Psoas muscle (tissue), 8 donors: ENCODE measurements around the gene ABRACL. TPM values are rescaled to one million over a fixed set of nuclear protein-coding genes. Genes with fewer than 3 reads are reported as not detected.
"Not testable (repeated sequence)": the region's sequence is repeated elsewhere in the genome, so short reads cannot be mapped to it uniquely, and the experiment has no call there.

ENCODE experiments used
- ATAC-seq, 4 donors: fragments of 200-7000 bp; cut with Tn5 transposase; one replicate each; pipeline ENCODE4 v1.9.1; 2020; ENCODE audit warnings: moderate library complexity in 3 of 4, mild to moderate bottlenecking in 2 of 4
- DNase-seq, 2 donors: peaks; one replicate each; pipeline ENCODE4 v3.0.0-alpha.2; 2020
- H3K27ac ChIP-seq: fragments of 200-600 bp; one replicate; pipeline ENCODE4 v1.8.0; 2022
- H3K27me3 ChIP-seq, 3 donors: fragments of 200-600 bp in 1 of 3; one replicate each; pipeline versions ENCODE4 v1.6.1 to v1.8.0; 2013 to 2022; ENCODE audit warnings: low read length in 2 of 3, mild to moderate bottlenecking in 2 of 3, moderate library complexity in 1 of 3; ENCODE audit not compliant: insufficient read depth in 3 of 3
- H3K36me3 ChIP-seq, 2 donors: fragments of 200-600 bp in 1 of 2; one replicate each; pipeline versions ENCODE4 v1.6.1 to v1.8.0; 2013 to 2022; ENCODE audit warnings: low read depth in 1 of 2, mild to moderate bottlenecking in 1 of 2, moderate library complexity in 1 of 2; ENCODE audit not compliant: insufficient read depth in 1 of 2
- H3K4me1 ChIP-seq: fragments of 200-600 bp; one replicate; pipeline ENCODE4 v1.8.0; 2022
- H3K4me3 ChIP-seq: fragments of 200-600 bp; one replicate; pipeline ENCODE4 v1.8.0; 2022; ENCODE audit warnings: mild to moderate bottlenecking
- H3K9me3 ChIP-seq: fragments of 200-600 bp; one replicate; pipeline ENCODE4 v1.8.0; 2022
- WGBS, 3 donors: extraction: QIAGEN DNeasy Blood & Tissue Kit; methylation state at CpG; one replicate each; pipeline versions ENCODE4 v1.1.6 to v1.1.7; 2013; 5-methylcytosine and 5-hydroxymethylcytosine counted together
- intact Hi-C, 2 donors: fragments of 100-400 bp; cut with DNase I; formaldehyde crosslinking; loops; one replicate each; pipeline versions ENCODE4 v1.11.0 to v1.14.2; 2022
- polyA plus RNA-seq, 3 donors: library from polyadenylated mRNA; stranded (reverse); fragments of 200-250 nt; gene quantifications; one replicate each; pipeline ENCODE4 v1.2.3, GENCODE V29; 2013
- total RNA-seq, 4 donors: library from RNA; stranded (reverse); fragmentation: NEBNext Ultra II Directional in 2 of 4; extraction: Animal tissue kit (Norgen Biotek cat#: 25700) in 2 of 4; gene quantifications; one replicate each; pipeline versions ENCODE4 v1.2.1 to v1.2.4, GENCODE V29; 2021 to 2023
- TF ChIP-seq, protein P1 (sequence below): fragments of 200-600 bp; IDR thresholded peaks from one replicate; pipeline ENCODE4 v1.8.0; 2022; ENCODE audit warnings: antibody characterized with exemption
- donor health status: healthy with polysubstance abuse.
- donor health status: DM: no; HTN: no; CAD: no; lungs with moderate emphysema.
- donor health status: Bipolar disorder and iron deficiency.
- donor health status: healthy.
- donor health status: DM: yes; HTN: yes; CAD: no.
- donor health status: DM: no; HTN: no; CAD: no.
- donor health status: DM: no; HTN: no; CAD: no.
- donor health status: DM: yes; HTN: yes; CAD: no.

ABRACL gene
- total and polyA plus RNA-seq, 7 donors, result 0.92 to 6.3 (median 2.2) TPM

DNA sequence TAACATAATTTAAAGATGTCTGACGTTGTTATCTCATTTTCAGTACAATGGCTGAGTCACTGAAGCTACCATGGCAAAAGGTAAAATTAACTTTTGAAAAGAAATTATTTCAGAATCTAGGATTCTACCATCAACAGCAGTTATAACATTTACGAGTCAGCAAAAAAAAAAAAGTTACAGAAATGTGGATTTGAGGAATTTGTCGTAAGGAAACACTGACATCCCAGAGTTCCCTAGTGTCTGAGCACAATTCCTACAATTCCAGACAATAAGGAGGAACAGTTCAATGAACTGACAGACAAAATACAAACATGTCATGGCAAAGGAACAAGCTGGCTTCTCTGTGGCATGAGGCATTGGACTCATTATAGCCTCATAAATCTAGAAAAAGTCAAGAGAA is 19.1 kb downstream of the ABRACL start:
- DNase-seq, result no peak
- no peaks in the 10 kb centered on the region for H3K4me1 ChIP-seq
- no peak overlapping the region for H3K27ac ChIP-seq
- no peak for ATAC-seq
- no peaks in the 10 kb centered on the region for H3K36me3 ChIP-seq
- TF ChIP-seq, protein P1, sequence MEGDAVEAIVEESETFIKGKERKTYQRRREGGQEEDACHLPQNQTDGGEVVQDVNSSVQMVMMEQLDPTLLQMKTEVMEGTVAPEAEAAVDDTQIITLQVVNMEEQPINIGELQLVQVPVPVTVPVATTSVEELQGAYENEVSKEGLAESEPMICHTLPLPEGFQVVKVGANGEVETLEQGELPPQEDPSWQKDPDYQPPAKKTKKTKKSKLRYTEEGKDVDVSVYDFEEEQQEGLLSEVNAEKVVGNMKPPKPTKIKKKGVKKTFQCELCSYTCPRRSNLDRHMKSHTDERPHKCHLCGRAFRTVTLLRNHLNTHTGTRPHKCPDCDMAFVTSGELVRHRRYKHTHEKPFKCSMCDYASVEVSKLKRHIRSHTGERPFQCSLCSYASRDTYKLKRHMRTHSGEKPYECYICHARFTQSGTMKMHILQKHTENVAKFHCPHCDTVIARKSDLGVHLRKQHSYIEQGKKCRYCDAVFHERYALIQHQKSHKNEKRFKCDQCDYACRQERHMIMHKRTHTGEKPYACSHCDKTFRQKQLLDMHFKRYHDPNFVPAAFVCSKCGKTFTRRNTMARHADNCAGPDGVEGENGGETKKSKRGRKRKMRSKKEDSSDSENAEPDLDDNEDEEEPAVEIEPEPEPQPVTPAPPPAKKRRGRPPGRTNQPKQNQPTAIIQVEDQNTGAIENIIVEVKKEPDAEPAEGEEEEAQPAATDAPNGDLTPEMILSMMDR, result no peak
- H3K9me3 ChIP-seq, result no peaks in the 10 kb centered on the region
- 71 to 84% (median 80%) methylated on average over 3 of the region's 3 CpGs for WGBS, 3 donors
- H3K4me3 ChIP-seq, result no peak overlapping the region
- no peaks in the 10 kb centered on the region for H3K27me3 ChIP-seq
- intact Hi-C loops, result no loop called here

DNA sequence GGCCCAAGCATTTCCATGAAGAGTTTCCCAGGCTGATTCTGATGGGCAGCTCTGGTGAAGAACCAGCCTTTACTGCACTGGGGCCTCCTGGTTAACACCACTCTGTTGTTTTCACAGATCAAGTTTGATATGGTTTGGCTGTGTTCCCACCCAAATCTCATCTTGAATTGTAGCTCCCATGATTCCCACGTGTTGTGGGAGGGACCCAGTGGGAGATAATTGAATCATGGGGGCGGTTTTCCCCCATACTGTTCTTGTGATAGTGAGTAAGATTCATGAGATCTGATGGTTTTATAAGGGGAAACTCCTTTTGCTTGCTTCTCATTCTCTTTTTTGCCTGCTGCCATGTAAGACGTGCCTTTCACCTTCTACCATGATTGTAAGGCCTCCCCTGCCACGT is 20.4 kb downstream of the ABRACL start:
- H3K9me3 ChIP-seq, H3K36me3 ChIP-seq, H3K27me3 ChIP-seq, intact Hi-C loops, H3K4me1 ChIP-seq, ATAC-seq, DNase-seq, H3K27ac ChIP-seq, H3K4me3 ChIP-seq: not testable (repeated sequence)
- WGBS, 3 donors, result 78 to 84% (median 79%) methylated on average over 4 of the region's 4 CpGs

- H3K36me3 ChIP-seq, DNase-seq, H3K4me3 ChIP-seq, ATAC-seq, H3K27me3 ChIP-seq, H3K9me3 ChIP-seq, H3K27ac ChIP-seq, intact Hi-C loops, H3K4me1 ChIP-seq: not testable (repeated sequence)
- WGBS, 3 donors, result 88 to 92% (median 91%) methylated on average over 5 of the region's 5 CpGs
These were observed 21.7 kb downstream of the ABRACL start for GRCh38 chr6:139050131-139050769.

GRCh38 chr6:139050770-139051313 is 22.3 kb downstream of the ABRACL start:
- H3K9me3 ChIP-seq, result no peaks in the 10 kb centered on the region
- no peak overlapping the region for H3K4me3 ChIP-seq
- DNase-seq (no peak), ATAC-seq (no peak)
- intact Hi-C loops, result no loop called here
- TF ChIP-seq, protein P1, result no peak
- H3K36me3 ChIP-seq, result no peaks in the 10 kb centered on the region
- H3K27me3 ChIP-seq, result no peaks in the 10 kb centered on the region
- no peaks in the 10 kb centered on the region for H3K4me1 ChIP-seq
- WGBS, 3 donors, result 79 to 89% (median 84%) methylated on average over 5 of the region's 5 CpGs
- no peak overlapping the region for H3K27ac ChIP-seq

DNA sequence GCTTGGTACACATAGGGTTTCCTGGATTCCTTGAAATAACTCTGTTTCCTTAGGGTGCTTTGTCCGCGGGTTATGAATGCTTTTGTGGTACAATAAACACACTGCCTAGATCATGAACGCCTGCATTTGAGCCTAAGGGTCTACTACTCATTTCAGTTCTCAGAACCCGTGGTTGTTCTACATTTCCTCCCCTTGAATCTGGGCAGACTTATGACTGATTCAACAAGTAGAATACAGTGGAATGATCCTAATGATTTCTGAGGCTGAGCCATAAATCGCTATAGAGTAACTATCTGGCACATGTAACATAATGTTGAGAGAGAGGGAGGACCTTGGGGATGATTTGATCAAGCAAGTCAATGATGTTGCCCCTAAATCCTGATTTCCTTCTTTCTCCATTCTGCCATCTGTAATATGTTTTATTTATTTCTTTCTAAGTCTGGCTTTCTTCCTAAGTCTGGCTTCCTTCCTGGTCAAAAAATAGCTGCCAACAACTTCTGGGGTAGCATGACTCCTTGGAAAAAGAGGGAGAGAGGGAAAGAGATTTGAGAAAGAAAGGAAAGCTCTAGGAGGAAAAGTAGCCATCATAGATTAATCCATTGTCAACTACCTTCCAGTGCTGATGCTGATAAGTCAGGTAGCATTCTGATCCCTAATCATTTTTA is 23.0 kb downstream of the ABRACL start:
- H3K27ac ChIP-seq, result no peak overlapping the region
- no peaks in the 10 kb centered on the region for H3K4me1 ChIP-seq
- no peaks in the 10 kb centered on the region for H3K36me3 ChIP-seq
- intact Hi-C loops, result no loop called here
- ATAC-seq, result no peak
- no peaks in the 10 kb centered on the region for H3K27me3 ChIP-seq
- H3K4me3 ChIP-seq, result no peak overlapping the region
- H3K9me3 ChIP-seq, result no peaks in the 10 kb centered on the region
- 87 to 88% (median 88%) methylated on average over 5 of the region's 5 CpGs for WGBS, 3 donors
- DNase-seq, result no peak
- TF ChIP-seq, protein P1, result no peak
